ENCODE data around the gene P2RX7. TPM values are rescaled to one million over a fixed set of nuclear protein-coding genes. Genes with fewer than 3 reads are reported as not detected.
A peak's percentile ranks its signal among the peaks of the same experiment; 100 is the strongest.

The P2RX7 gene
- total and polyA plus RNA-seq, 9 of the 15 experiments (the other 6 are each of a cell fraction or from before 2014, with no cell fraction given) = 0.04 to 0.65 (median 0.30) TPM

DNA sequence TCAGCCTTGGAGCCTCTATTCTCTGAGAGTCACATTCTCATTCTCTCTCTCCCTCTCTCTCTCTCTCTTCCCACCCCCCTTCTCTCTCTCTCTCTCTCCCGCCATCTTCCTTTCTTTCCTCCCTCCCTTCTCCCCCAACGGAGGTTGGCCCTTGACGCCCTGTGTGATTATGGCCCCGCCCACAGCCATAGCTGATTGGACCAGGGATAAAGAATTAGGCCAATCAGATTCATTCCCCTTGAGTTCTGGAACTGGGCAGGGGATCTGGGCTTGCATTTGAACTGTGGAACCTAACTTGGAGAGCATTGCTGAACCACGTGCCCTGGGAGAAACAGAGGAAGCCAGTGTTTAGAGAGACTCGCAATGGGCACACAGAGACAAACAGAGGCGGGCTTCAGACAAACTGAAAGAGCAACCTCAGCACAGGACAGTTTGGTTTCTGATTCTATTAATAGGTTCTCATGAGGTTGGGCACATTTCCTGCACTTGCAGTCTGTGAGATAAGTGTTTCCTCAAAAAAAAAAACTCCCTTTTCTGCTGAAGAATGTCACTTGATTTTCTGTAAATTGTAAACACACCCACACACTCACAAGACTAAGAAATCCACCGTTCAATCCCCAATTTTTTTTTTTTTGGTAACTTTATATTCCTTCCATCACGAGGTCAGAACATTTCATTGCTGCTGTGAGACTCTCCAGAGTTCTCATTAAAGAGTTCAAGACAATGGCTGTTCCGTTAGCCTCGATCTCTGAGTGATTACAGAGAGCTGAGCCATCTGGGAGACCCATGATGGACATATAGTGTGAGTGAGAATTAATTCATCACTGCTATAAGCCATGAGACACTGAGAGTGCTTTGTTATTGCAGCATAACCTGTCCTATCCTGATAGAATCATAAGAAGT, 3.5 kb upstream of the P2RX7 start (continued):
- TF ChIP-seq NR2C1 (IDR thresholded peaks at IDR 0.05) = no peak
- 0 out of 2 replicates have a peak, but pooled peaks have one; percentile 44 for TF ChIP-seq NR2C1 (tag; IDR thresholded peaks at IDR 0.05)
- TF ChIP-seq NEUROD1 (IDR thresholded peaks at IDR 0.05; ENCODE audit: borderline replicate concordance, low read depth, low read length, partially characterized antibody) = no peak
- no peak for TF ChIP-seq ZNF3 (CRISPR knock-in tag; IDR thresholded peaks at IDR 0.05)
- peak; percentile 14; the same call in 1 of the 2 replicates for TF ChIP-seq HCFC1 (IDR thresholded peaks at IDR 0.05; ENCODE audit: low read depth, low read length)
- TF ChIP-seq SMAD3 (CRISPR knock-in tag; conservative IDR thresholded peaks at IDR 0.05) = 0 out of 2 replicates have a peak, but pooled peaks have one; percentile 5
- TF ChIP-seq, protein P1, sequence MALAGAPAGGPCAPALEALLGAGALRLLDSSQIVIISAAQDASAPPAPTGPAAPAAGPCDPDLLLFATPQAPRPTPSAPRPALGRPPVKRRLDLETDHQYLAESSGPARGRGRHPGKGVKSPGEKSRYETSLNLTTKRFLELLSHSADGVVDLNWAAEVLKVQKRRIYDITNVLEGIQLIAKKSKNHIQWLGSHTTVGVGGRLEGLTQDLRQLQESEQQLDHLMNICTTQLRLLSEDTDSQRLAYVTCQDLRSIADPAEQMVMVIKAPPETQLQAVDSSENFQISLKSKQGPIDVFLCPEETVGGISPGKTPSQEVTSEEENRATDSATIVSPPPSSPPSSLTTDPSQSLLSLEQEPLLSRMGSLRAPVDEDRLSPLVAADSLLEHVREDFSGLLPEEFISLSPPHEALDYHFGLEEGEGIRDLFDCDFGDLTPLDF (CRISPR knock-in tag; IDR thresholded peaks at IDR 0.05) = no peak
- TF ChIP-seq, protein P2, sequence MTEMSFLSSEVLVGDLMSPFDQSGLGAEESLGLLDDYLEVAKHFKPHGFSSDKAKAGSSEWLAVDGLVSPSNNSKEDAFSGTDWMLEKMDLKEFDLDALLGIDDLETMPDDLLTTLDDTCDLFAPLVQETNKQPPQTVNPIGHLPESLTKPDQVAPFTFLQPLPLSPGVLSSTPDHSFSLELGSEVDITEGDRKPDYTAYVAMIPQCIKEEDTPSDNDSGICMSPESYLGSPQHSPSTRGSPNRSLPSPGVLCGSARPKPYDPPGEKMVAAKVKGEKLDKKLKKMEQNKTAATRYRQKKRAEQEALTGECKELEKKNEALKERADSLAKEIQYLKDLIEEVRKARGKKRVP (CRISPR knock-in tag; IDR thresholded peaks at IDR 0.05) = no peak
- peak; percentile 48; the same call in 1 of the 2 replicates for TF ChIP-seq NBN (IDR thresholded peaks at IDR 0.05; ENCODE audit: low read depth)
- 0 out of 2 replicates have a peak, but pooled peaks have one; percentile 31 for TF ChIP-seq HDAC8 (tag; IDR thresholded peaks at IDR 0.05)
- 0 out of 2 replicates have a peak, but pooled peaks have one; percentile 70 for TF ChIP-seq ZKSCAN8 (CRISPR knock-in tag; IDR thresholded peaks at IDR 0.05)
- TF ChIP-seq BHLHE40 (IDR thresholded peaks at IDR 0.05; ENCODE audit: low read length) = peak; percentile 26
- TF ChIP-seq ZNF561 (CRISPR knock-in tag; conservative IDR thresholded peaks at IDR 0.05) = no peak
- TF ChIP-seq L3MBTL2 (IDR thresholded peaks at IDR 0.05) = peak; percentile 98
- peak; percentile 33; the same call in 1 of the 2 replicates for TF ChIP-seq POLR2A (conservative IDR thresholded peaks at IDR 0.05)
- no peak for TF ChIP-seq ELF1 (tag; IDR thresholded peaks at IDR 0.05)
- TF ChIP-seq THRAP3 (IDR thresholded peaks at IDR 0.05; ENCODE audit: borderline replicate concordance) = no peak
- no peak for TF ChIP-seq KAT2B (IDR thresholded peaks at IDR 0.05; ENCODE audit: low read depth, low read length)
- TF ChIP-seq KAT8 (IDR thresholded peaks at IDR 0.05; ENCODE audit: low read depth) = no peak
- TF ChIP-seq, protein P3, sequence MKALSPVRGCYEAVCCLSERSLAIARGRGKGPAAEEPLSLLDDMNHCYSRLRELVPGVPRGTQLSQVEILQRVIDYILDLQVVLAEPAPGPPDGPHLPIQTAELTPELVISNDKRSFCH (CRISPR knock-in tag; IDR thresholded peaks at IDR 0.05) = no peak
- TF ChIP-seq, protein P3 (tag; IDR thresholded peaks at IDR 0.05) = no peak
- TF ChIP-seq, protein P4, sequence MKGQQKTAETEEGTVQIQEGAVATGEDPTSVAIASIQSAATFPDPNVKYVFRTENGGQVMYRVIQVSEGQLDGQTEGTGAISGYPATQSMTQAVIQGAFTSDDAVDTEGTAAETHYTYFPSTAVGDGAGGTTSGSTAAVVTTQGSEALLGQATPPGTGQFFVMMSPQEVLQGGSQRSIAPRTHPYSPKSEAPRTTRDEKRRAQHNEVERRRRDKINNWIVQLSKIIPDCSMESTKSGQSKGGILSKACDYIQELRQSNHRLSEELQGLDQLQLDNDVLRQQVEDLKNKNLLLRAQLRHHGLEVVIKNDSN (CRISPR knock-in tag; IDR thresholded peaks at IDR 0.05) = peak; percentile 81
- peak; percentile 85 for TF ChIP-seq SP1 (CRISPR knock-in tag; IDR thresholded peaks at IDR 0.05)
- peak; percentile 87 for TF ChIP-seq ZNF589 (CRISPR knock-in tag; IDR thresholded peaks at IDR 0.05; ENCODE audit: low read depth)
- TF ChIP-seq PYGO2 (tag; IDR thresholded peaks at IDR 0.05) = 0 out of 2 replicates have a peak, but pooled peaks have one; percentile 30
- peak; percentile 47; the same call in 1 of the 2 replicates for TF ChIP-seq TEAD4 (IDR thresholded peaks at IDR 0.05; ENCODE audit: low read length)
- TF ChIP-seq TEAD4 (CRISPR knock-in tag; IDR thresholded peaks at IDR 0.05; ENCODE audit: borderline replicate concordance) = no peak
